Endothelial cell (in vitro differentiated cells): ENCODE measurements around the gene ADGRV1. TPM values are rescaled to one million over a fixed set of nuclear protein-coding genes. Genes with fewer than 3 reads are reported as not detected.

Experiments
- DNase-seq: peaks from one replicate; pipeline ENCODE4 v3.0.0; 2021; ENCODE audit warnings: low spot score
- H3K27ac Mint-ChIP-seq: one replicate; pipeline ENCODE4 v1.8.0; 2021; ENCODE audit warnings: mixed read lengths, inconsistent platforms; ENCODE audit not compliant: unreplicated experiment
- H3K27me3 Mint-ChIP-seq: one replicate; pipeline ENCODE4 v1.8.0; 2021; ENCODE audit warnings: mild to moderate bottlenecking, moderate library complexity, mixed read lengths, inconsistent platforms; ENCODE audit not compliant: unreplicated experiment
- H3K36me3 Mint-ChIP-seq: one replicate; pipeline ENCODE4 v1.8.0; 2021; ENCODE audit warnings: mild to moderate bottlenecking, low read depth, mixed read lengths, inconsistent platforms; ENCODE audit not compliant: unreplicated experiment
- H3K4me1 Mint-ChIP-seq: one replicate; pipeline ENCODE4 v1.8.0; 2021; ENCODE audit warnings: mild to moderate bottlenecking, mixed read lengths, inconsistent platforms; ENCODE audit not compliant: unreplicated experiment
- H3K4me3 Mint-ChIP-seq: one replicate; pipeline ENCODE4 v1.8.0; 2021; ENCODE audit warnings: mild to moderate bottlenecking, mixed read lengths, inconsistent platforms; ENCODE audit not compliant: unreplicated experiment
- H3K9me3 Mint-ChIP-seq: one replicate; pipeline ENCODE4 v1.8.0; 2021; ENCODE audit warnings: mixed read lengths, inconsistent platforms; ENCODE audit not compliant: unreplicated experiment
- total RNA-seq: library from RNA; stranded (reverse); fragmentation: NEBNext Ultra II Directional; extraction: Animal tissue kit (Norgen Biotek cat#: 25700); gene quantifications from one replicate; pipeline ENCODE4 v1.2.1, GENCODE V29; 2021; ENCODE audit not compliant: unreplicated experiment
- TF ChIP-seq, protein P1 (sequence below): fragments of 200-600 bp; sonication (generic); IDR thresholded peaks from one replicate; pipeline ENCODE4 v1.5.0; 2021; ENCODE audit warnings: antibody characterized with exemption; ENCODE audit not compliant: unreplicated experiment

The ADGRV1 gene
- total RNA-seq, 1 donor from 2014 or later: 23.1 TPM

GRCh38 chr5:90875456-90875855, 316.9 kb downstream of the ADGRV1 start:
- no peaks in the 10 kb centered on the region for H3K9me3 Mint-ChIP-seq
- TF ChIP-seq, protein P1, sequence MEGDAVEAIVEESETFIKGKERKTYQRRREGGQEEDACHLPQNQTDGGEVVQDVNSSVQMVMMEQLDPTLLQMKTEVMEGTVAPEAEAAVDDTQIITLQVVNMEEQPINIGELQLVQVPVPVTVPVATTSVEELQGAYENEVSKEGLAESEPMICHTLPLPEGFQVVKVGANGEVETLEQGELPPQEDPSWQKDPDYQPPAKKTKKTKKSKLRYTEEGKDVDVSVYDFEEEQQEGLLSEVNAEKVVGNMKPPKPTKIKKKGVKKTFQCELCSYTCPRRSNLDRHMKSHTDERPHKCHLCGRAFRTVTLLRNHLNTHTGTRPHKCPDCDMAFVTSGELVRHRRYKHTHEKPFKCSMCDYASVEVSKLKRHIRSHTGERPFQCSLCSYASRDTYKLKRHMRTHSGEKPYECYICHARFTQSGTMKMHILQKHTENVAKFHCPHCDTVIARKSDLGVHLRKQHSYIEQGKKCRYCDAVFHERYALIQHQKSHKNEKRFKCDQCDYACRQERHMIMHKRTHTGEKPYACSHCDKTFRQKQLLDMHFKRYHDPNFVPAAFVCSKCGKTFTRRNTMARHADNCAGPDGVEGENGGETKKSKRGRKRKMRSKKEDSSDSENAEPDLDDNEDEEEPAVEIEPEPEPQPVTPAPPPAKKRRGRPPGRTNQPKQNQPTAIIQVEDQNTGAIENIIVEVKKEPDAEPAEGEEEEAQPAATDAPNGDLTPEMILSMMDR: no peak
- peaks cover 6% of the 10 kb centered on the region for H3K27me3 Mint-ChIP-seq
- peaks cover 40% of the 10 kb centered on the region for H3K4me1 Mint-ChIP-seq
- no peak overlapping the region for H3K4me3 Mint-ChIP-seq
- no peak overlapping the region for H3K27ac Mint-ChIP-seq
- DNase-seq: no peak
- no peaks in the 10 kb centered on the region for H3K36me3 Mint-ChIP-seq

DNA sequence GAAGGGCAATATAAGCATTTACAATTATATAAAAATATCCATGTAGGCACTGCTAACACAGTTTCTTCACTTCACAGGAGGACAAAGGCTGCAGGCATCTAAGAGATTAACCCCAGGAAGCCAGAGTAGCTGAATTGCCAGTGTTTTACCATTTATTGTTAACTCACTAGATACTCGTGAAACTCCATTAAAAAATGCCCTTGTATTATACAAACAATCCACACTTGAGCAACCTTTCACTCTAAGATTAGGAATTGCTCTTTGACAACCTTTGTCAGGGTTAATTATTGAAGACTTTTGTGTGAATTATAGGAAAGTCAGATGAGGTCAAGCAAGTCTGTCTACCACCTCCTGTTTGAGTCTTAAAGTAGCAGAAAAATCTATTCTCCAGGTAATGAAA, 317.8 kb downstream of the ADGRV1 start:
- H3K27me3 Mint-ChIP-seq: peaks cover 6% of the 10 kb centered on the region
- H3K4me3 Mint-ChIP-seq: no peak overlapping the region
- no peak overlapping the region for H3K27ac Mint-ChIP-seq
- H3K4me1 Mint-ChIP-seq: peaks cover 36% of the 10 kb centered on the region
- H3K9me3 Mint-ChIP-seq: no peaks in the 10 kb centered on the region
- H3K36me3 Mint-ChIP-seq: no peaks in the 10 kb centered on the region
- DNase-seq: no peak
- TF ChIP-seq, protein P1: no peak

GRCh38 chr5:90877049-90877448, 318.5 kb downstream of the ADGRV1 start:
- DNase-seq: no peak
- Mint-ChIP-seq H3K9me3 (no peaks in the 10 kb centered on the region), H3K36me3 (no peaks in the 10 kb centered on the region), H3K27me3 (peaks cover 6% of the 10 kb centered on the region), H3K4me1 (peaks cover 32% of the 10 kb centered on the region), H3K4me3 (no peak overlapping the region), H3K27ac (no peak overlapping the region)
- TF ChIP-seq, protein P1: no peak

- no peaks in the 10 kb centered on the region for H3K36me3 Mint-ChIP-seq
- H3K4me3 Mint-ChIP-seq: no peak overlapping the region
- peaks cover 32% of the 10 kb centered on the region for H3K4me1 Mint-ChIP-seq
- H3K27ac Mint-ChIP-seq: peak overlapping the region; percentile 77
- peaks cover 6% of the 10 kb centered on the region for H3K27me3 Mint-ChIP-seq
- DNase-seq: no peak
- TF ChIP-seq, protein P1: no peak
- H3K9me3 Mint-ChIP-seq: no peaks in the 10 kb centered on the region
These were observed 319.5 kb downstream of the ADGRV1 start for GRCh38 chr5:90878081-90878480.

- H3K36me3 Mint-ChIP-seq: no peaks in the 10 kb centered on the region
- H3K9me3 Mint-ChIP-seq: no peaks in the 10 kb centered on the region
- no peak overlapping the region for H3K4me3 Mint-ChIP-seq
- peaks cover 32% of the 10 kb centered on the region for H3K4me1 Mint-ChIP-seq
- H3K27ac Mint-ChIP-seq: peak overlapping the region; percentile 77
- DNase-seq: no peak
- H3K27me3 Mint-ChIP-seq: peaks cover 6% of the 10 kb centered on the region
- TF ChIP-seq, protein P1: no peak
These were observed 320.1 kb downstream of the ADGRV1 start for GRCh38 chr5:90878549-90879196.
